HepG2 (cell line): Measurements from ENCODE around the gene IFI27. TPM values are rescaled to one million over a fixed set of nuclear protein-coding genes. Genes with fewer than 3 reads are reported as not detected.

Experiments
- ARID3A ChIP-seq: IDR thresholded peaks from 2 replicates; pipeline ENCODE4 v1.6.1; 2012; ENCODE audit warnings: low read depth, low read length, improper control_type of control experiment
- ARNTL ChIP-seq: sonication (generic); formaldehyde crosslinking; IDR thresholded peaks from 2 replicates; pipeline ENCODE4 v1.4.0; 2020; ENCODE audit warnings: mild to moderate bottlenecking, missing genetic modification reagents
- ATF3 ChIP-seq: sonication (generic); formaldehyde crosslinking; IDR thresholded peaks from 2 replicates; pipeline ENCODE4 v1.4.0; 2020; ENCODE audit warnings: missing genetic modification reagents
- ATF7 ChIP-seq, 2 experiments: fragments of 450-650 bp in 1 of 2; sonication (generic) in 1 of 2; formaldehyde crosslinking in 1 of 2; IDR thresholded peaks; 2 replicates each; pipeline versions ENCODE4 v1.4.0 to v1.6.1; 2016 to 2020; ENCODE audit warnings: antibody characterized with exemption in 1 of 2, mild to moderate bottlenecking in 1 of 2, missing genetic modification reagents in 1 of 2
- CC2D1A ChIP-seq: sonication (generic); formaldehyde crosslinking; IDR thresholded peaks from 2 replicates; pipeline ENCODE4 v1.8.1; 2023; ENCODE audit warnings: mild to moderate bottlenecking, missing genetic modification reagents
- DRAP1 ChIP-seq: IDR thresholded peaks from 2 replicates; pipeline ENCODE4 v1.6.1; 2016; ENCODE audit warnings: missing genetic modification reagents, missing compliant biosample characterization
- EED ChIP-seq: sonication (generic); formaldehyde crosslinking; IDR thresholded peaks from 2 replicates; pipeline ENCODE4 v1.5.0; 2020; ENCODE audit warnings: mild to moderate bottlenecking, missing genetic modification reagents
- HHEX ChIP-seq: IDR thresholded peaks from 2 replicates; pipeline ENCODE4 v1.6.1; 2016; ENCODE audit warnings: control low read depth
- HMG20B ChIP-seq: conservative IDR thresholded peaks from 2 replicates; pipeline ENCODE4 v1.6.1; 2016; ENCODE audit warnings: missing genetic modification reagents, missing compliant biosample characterization
- HNF4A ChIP-seq: sonication (generic); formaldehyde crosslinking; IDR thresholded peaks from 2 replicates; pipeline ENCODE4 v1.4.0; 2020; ENCODE audit warnings: missing genetic modification reagents
- HOXA3 ChIP-seq: sonication (generic); formaldehyde crosslinking; IDR thresholded peaks from 2 replicates; pipeline ENCODE4 v1.5.0; 2020; ENCODE audit warnings: missing genetic modification reagents
- HOXA5 ChIP-seq: sonication (generic); formaldehyde crosslinking; IDR thresholded peaks from 2 replicates; pipeline ENCODE4 v1.4.0; 2020; ENCODE audit warnings: missing genetic modification reagents
- ISL2 ChIP-seq: sonication (generic); formaldehyde crosslinking; IDR thresholded peaks from 2 replicates; pipeline ENCODE4 v1.5.0; 2020; ENCODE audit warnings: missing genetic modification reagents
- KAT2B ChIP-seq: fragments of 150-350 bp; IDR thresholded peaks from 2 replicates; pipeline ENCODE4 v1.6.1; 2014; ENCODE audit warnings: low read depth, low read length, borderline replicate concordance
- MAFG ChIP-seq: sonication (generic); formaldehyde crosslinking; IDR thresholded peaks from 2 replicates; pipeline ENCODE4 v1.5.1; 2020; ENCODE audit warnings: mild to moderate bottlenecking, missing genetic modification reagents
- NBN ChIP-seq: fragments of 450-650 bp; conservative IDR thresholded peaks from 2 replicates; pipeline ENCODE4 v1.6.1; 2017
- PAWR ChIP-seq: sonication (generic); formaldehyde crosslinking; IDR thresholded peaks from 2 replicates; pipeline ENCODE4 v1.4.0; 2020; ENCODE audit warnings: missing genetic modification reagents, mild to moderate bottlenecking, borderline replicate concordance
- REXO4 ChIP-seq: sonication (generic); formaldehyde crosslinking; IDR thresholded peaks from 2 replicates; pipeline ENCODE4 v1.8.0; 2022; ENCODE audit warnings: missing genetic modification reagents, mild to moderate bottlenecking, borderline replicate concordance
- SNAPC5 ChIP-seq: sonication (generic); formaldehyde crosslinking; IDR thresholded peaks from 2 replicates; pipeline ENCODE4 v1.8.1; 2023; ENCODE audit warnings: mild to moderate bottlenecking, missing genetic modification reagents, borderline replicate concordance
- TIGD3 ChIP-seq: sonication (generic); formaldehyde crosslinking; IDR thresholded peaks from 2 replicates; pipeline ENCODE4 v1.5.1; 2020; ENCODE audit warnings: mild to moderate bottlenecking, missing genetic modification reagents, borderline replicate concordance
- TRIM22 ChIP-seq: fragments of 450-650 bp; IDR thresholded peaks from 2 replicates; pipeline ENCODE4 v1.6.1; 2017
- ZFP62 ChIP-seq: sonication (generic); formaldehyde crosslinking; IDR thresholded peaks from 2 replicates; pipeline ENCODE4 v1.4.0; 2020; ENCODE audit warnings: missing genetic modification reagents
- ZFY ChIP-seq: sonication (generic); formaldehyde crosslinking; IDR thresholded peaks from 2 replicates; pipeline ENCODE4 v1.4.0; 2020; ENCODE audit warnings: missing genetic modification reagents
- ZNF143 ChIP-seq: sonication (generic); formaldehyde crosslinking; IDR thresholded peaks from 2 replicates; pipeline ENCODE4 v1.4.0; 2020; ENCODE audit warnings: missing genetic modification reagents
- ZNF547 ChIP-seq: sonication (generic); formaldehyde crosslinking; IDR thresholded peaks from 2 replicates; pipeline ENCODE4 v1.5.1; 2020; ENCODE audit warnings: mild to moderate bottlenecking, missing genetic modification reagents
- ZNF552 ChIP-seq: sonication (generic); formaldehyde crosslinking; IDR thresholded peaks from 2 replicates; pipeline ENCODE4 v1.9.0; 2022; ENCODE audit warnings: missing genetic modification reagents, mild to moderate bottlenecking, borderline replicate concordance
- ZNF570 ChIP-seq: sonication (generic); formaldehyde crosslinking; IDR thresholded peaks from 2 replicates; pipeline ENCODE4 v1.4.0; 2020; ENCODE audit warnings: mild to moderate bottlenecking, missing genetic modification reagents, borderline replicate concordance
- ZNF577 ChIP-seq: sonication (generic); formaldehyde crosslinking; IDR thresholded peaks from 2 replicates; pipeline ENCODE4 v1.4.0; 2020; ENCODE audit warnings: mild to moderate bottlenecking, low read depth, missing genetic modification reagents, borderline replicate concordance
- ZNF768 ChIP-seq: sonication (generic); formaldehyde crosslinking; IDR thresholded peaks from 2 replicates; pipeline ENCODE4 v1.4.0; 2020; ENCODE audit warnings: missing genetic modification reagents
- polyA plus RNA-seq, 8 experiments: library from polyadenylated mRNA; depleted of rRNA in 3 of 8; stranded (reverse) in 7 of 8; unstranded in 1 of 8; fragments of >200 nt; fragmentation: Illumina TruSeq in 4 of 8; extraction: Trizol in 4 of 8; gene quantifications; 2 replicates each; pipeline versions ENCODE4 v1.2.1 to v1.2.3, GENCODE V29; 2011 to 2016; ENCODE audit warnings: low read depth in 4 of 8, missing spikeins in 1 of 8, mixed read lengths in 1 of 8; ENCODE audit not compliant: insufficient read depth in 1 of 8
- total RNA-seq, 5 experiments: library from RNA; depleted of rRNA; stranded (reverse); fragments of >200 nt; fragmentation: Illumina TruSeq; extraction: Trizol; gene quantifications; 2 replicates each; pipeline ENCODE4 v1.2.3, GENCODE V29; 2016; ENCODE audit warnings: low read depth in 1 of 5

The IFI27 gene
- total and polyA plus RNA-seq, 2 of the 13 experiments (the other 11 are each of a cell fraction or from before 2014, with no cell fraction given), result 1.2 to 1.7 TPM

GRCh38 chr14:94162466-94162865, 51.9 kb downstream of the IFI27 start (continued):
- TF ChIP-seq ARID3A (no peak), ZNF577 (CRISPR knock-in tag) (no peak), HOXA5 (CRISPR knock-in tag) (no peak), ARNTL (no peak), HMG20B (CRISPR knock-in tag) (no peak), KAT2B (no peak), ATF3 (CRISPR knock-in tag) (no peak), MAFG (CRISPR knock-in tag) (no peak), NBN (no peak), ZFP62 (CRISPR knock-in tag) (no peak), HHEX (CRISPR knock-in tag) (no peak), ZNF143 (CRISPR knock-in tag) (no peak), ISL2 (no peak), EED (no peak), ATF7 (IDR thresholded peaks at IDR 0.05) (no peak), ATF7 (CRISPR knock-in tag; IDR thresholded peaks at IDR 0.05) (no peak), HNF4A (peak; percentile 50; the same call in 1 of the 2 replicates), HOXA3 (CRISPR knock-in tag) (peak; percentile 27; the same call in 1 of the 2 replicates), ZNF570 (CRISPR knock-in tag) (no peak), CC2D1A (CRISPR knock-in tag) (no peak), ZFY (CRISPR knock-in tag) (no peak), ZNF768 (CRISPR knock-in tag) (no peak), PAWR (no peak), TIGD3 (no peak), REXO4 (CRISPR knock-in tag) (no peak), SNAPC5 (no peak), DRAP1 (CRISPR knock-in tag) (peak; percentile 59; the same call in 1 of the 2 replicates), ZNF547 (CRISPR knock-in tag) (no peak), ZNF552 (CRISPR knock-in tag) (no peak), TRIM22 (no peak)
